HCT116 (cell line): ENCODE measurements around the gene NEK8. TPM values are rescaled to one million over a fixed set of nuclear protein-coding genes. Genes with fewer than 3 reads are reported as not detected.

Experiments
- ATAC-seq: fragments of 200-7000 bp; cut with Tn5 transposase; 2 replicates; pipeline ENCODE4 v1.9.1; 2020; ENCODE audit warnings: mild to moderate bottlenecking, moderate library complexity
- BruUV-seq: library from RNA; stranded (reverse); fragments of 400-500 nt; replicated peaks from 2 replicates; lab custom pipeline; 2021; lab: Mats Ljungman, UMichigan
- CTCF ChIA-PET: fragments of 300-600 bp; sonication (Branson Sonifier 250); formaldehyde crosslinking; loops from one replicate; lab custom pipeline; 2021; ENCODE audit warnings: antibody characterized with exemption; lab: Charles Lee
- POLR2A ChIA-PET: fragments of 300-600, 350-600 bp; sonication (Branson Sonifier 250); formaldehyde crosslinking; loops from one replicate; lab custom pipeline; 2021; ENCODE audit warnings: antibody characterized with exemption; lab: Charles Lee
- RAD21 ChIA-PET, 2 experiments: fragments of 300-600 bp; sonication (Branson Sonifier 250); formaldehyde crosslinking; loops; one replicate each; lab custom pipeline; 2023; ENCODE audit warnings: low total read pairs in 2 of 2; ENCODE audit not compliant: uncharacterized antibody in 2 of 2, unreplicated experiment in 2 of 2, low non-redundant PET in 1 of 2; lab: Charles Lee
- DNase-seq: peaks from one replicate; pipeline ENCODE4 v3.0.0-alpha.2; 2010; ENCODE audit warnings: low read depth, low spot score
- H2AFZ ChIP-seq: fragments of 200-600 bp; shearing (Covaris generic), sonication (generic); 2 replicates; pipeline ENCODE4 v1.6.1; 2017; ENCODE audit warnings: low read depth, mixed run types, mixed read lengths, antibody characterized with exemption, low read length; ENCODE audit not compliant: poor library complexity, severe bottlenecking
- H3K27ac ChIP-seq: 2 replicates; pipeline ENCODE4 v1.5.1; 2012; ENCODE audit warnings: low read depth, low read length
- H3K27me3 ChIP-seq: fragments of 200-600 bp; sonication (generic); 2 replicates; pipeline ENCODE4 v1.6.1; 2016; ENCODE audit warnings: mixed run types, low read length, mixed read lengths; ENCODE audit not compliant: insufficient read depth
- H3K36me3 ChIP-seq, 2 experiments: fragments of 200-500 bp in 1 of 2; fragments of 200-600 bp in 1 of 2; sonication (Bioruptor generic) in 1 of 2; sonication (generic) in 1 of 2; 2 replicates each; pipeline versions ENCODE4 v1.5.1 to v1.6.1; 2014 to 2016; ENCODE audit warnings: low read length in 2 of 2, inconsistent platforms in 1 of 2, mixed read lengths in 1 of 2, mixed run types in 1 of 2; ENCODE audit not compliant: insufficient read depth in 2 of 2, control insufficient read depth in 1 of 2
- H3K4me1 ChIP-seq, 2 experiments: fragments of 200-600 bp in 1 of 2; sonication (generic) in 1 of 2; 2 replicates each; pipeline versions ENCODE4 v1.5.1 to v1.6.1; 2012 to 2017; ENCODE audit warnings: low read length in 2 of 2, inconsistent platforms in 1 of 2, mild to moderate bottlenecking in 1 of 2, mixed read lengths in 1 of 2, mixed run types in 1 of 2, moderate library complexity in 1 of 2; ENCODE audit not compliant: insufficient read depth in 2 of 2, control insufficient read depth in 1 of 2
- H3K4me2 ChIP-seq: fragments of 200-600 bp; sonication (generic); 2 replicates; pipeline ENCODE4 v1.6.1; 2017; ENCODE audit warnings: mixed run types, low read length, mixed read lengths
- H3K4me3 ChIP-seq, 2 experiments: fragments of 200-600 bp in 1 of 2; sonication (generic) in 1 of 2; replicated peaks in 1 of 2; 2 replicates each; pipeline ENCODE4 v1.5.1; 2011 to 2016; ENCODE audit warnings: low read length in 2 of 2, control low read depth in 1 of 2, low read depth in 1 of 2, mild to moderate bottlenecking in 1 of 2, mixed read lengths in 1 of 2, mixed run types in 1 of 2
- H3K79me2 ChIP-seq: fragments of 200-600 bp; sonication (generic); 2 replicates; pipeline ENCODE4 v1.6.1; 2017; ENCODE audit warnings: mild to moderate bottlenecking, mixed run types, low read length, moderate library complexity, mixed read lengths; ENCODE audit not compliant: insufficient read depth
- H3K9ac ChIP-seq: fragments of 200-600 bp; sonication (generic); 2 replicates; pipeline ENCODE4 v1.6.1; 2016; ENCODE audit warnings: low read length, mixed read lengths
- H3K9me2 ChIP-seq: fragments of 200-600 bp; sonication (generic), shearing (Covaris generic); 2 replicates; pipeline ENCODE4 v1.6.1; 2017; ENCODE audit warnings: mixed run types, mild to moderate bottlenecking, moderate library complexity; ENCODE audit not compliant: insufficient read depth
- H3K9me3 ChIP-seq, 2 experiments: fragments of 200-500 bp in 1 of 2; fragments of 200-600 bp in 1 of 2; sonication (Bioruptor generic) in 1 of 2; sonication (generic) in 1 of 2; 2 replicates each; pipeline ENCODE4 v1.6.1; 2014 to 2017; ENCODE audit warnings: low read length in 2 of 2, mixed read lengths in 2 of 2, inconsistent platforms in 1 of 2, low read depth in 1 of 2, mild to moderate bottlenecking in 1 of 2, mixed run types in 1 of 2, moderate library complexity in 1 of 2; ENCODE audit not compliant: control insufficient read depth in 1 of 2, insufficient read depth in 1 of 2
- H4K20me1 ChIP-seq: fragments of 200-600 bp; sonication (generic), shearing (Covaris generic); 2 replicates; pipeline ENCODE4 v1.6.1; 2017; ENCODE audit warnings: mixed run types, mild to moderate bottlenecking, moderate library complexity; ENCODE audit not compliant: insufficient read depth
- ATF3 ChIP-seq: IDR thresholded peaks from 2 replicates; pipeline ENCODE4 v1.6.1; 2012
- CBX3 ChIP-seq: IDR thresholded peaks from 2 replicates; pipeline ENCODE4 v1.6.1; 2012; ENCODE audit warnings: low read depth
- CEBPB ChIP-seq: IDR thresholded peaks from 2 replicates; pipeline ENCODE4 v1.6.1; 2012; ENCODE audit warnings: low read depth
- CTCF ChIP-seq, 3 experiments: fragments of 200-600 bp in 1 of 3; sonication (generic) in 1 of 3; IDR thresholded peaks in 2 of 3; conservative IDR thresholded peaks in 1 of 3; 2 replicates each; pipeline ENCODE4 v1.5.1; 2012 to 2017; ENCODE audit warnings: low read depth in 2 of 3, low read length in 2 of 3, antibody characterized with exemption in 1 of 3, borderline replicate concordance in 1 of 3, control low read depth in 1 of 3, mild to moderate bottlenecking in 1 of 3, mixed read lengths in 1 of 3, mixed run types in 1 of 3, moderate library complexity in 1 of 3; ENCODE audit not compliant: insufficient read depth in 1 of 3
- EGR1 ChIP-seq: IDR thresholded peaks from 2 replicates; pipeline ENCODE4 v1.6.1; 2012; ENCODE audit warnings: low read depth
- EZH2phosphoT487 ChIP-seq: fragments of 200-600 bp; IDR thresholded peaks from 2 replicates; pipeline ENCODE4 v1.6.1; 2018; ENCODE audit warnings: antibody characterized with exemption, borderline replicate concordance
- JUND ChIP-seq: IDR thresholded peaks from 2 replicates; pipeline ENCODE4 v1.6.1; 2012
- MAX ChIP-seq: IDR thresholded peaks from 2 replicates; pipeline ENCODE4 v1.6.1; 2012
- POLR2A ChIP-seq: IDR thresholded peaks from 2 replicates; pipeline ENCODE4 v1.7.0; 2011; ENCODE audit warnings: borderline replicate concordance; ENCODE audit not compliant: insufficient read depth, insufficient read length; ENCODE audit errors: extremely low read depth
- RAD21 ChIP-seq: IDR thresholded peaks from 2 replicates; pipeline ENCODE4 v1.6.1; 2012; ENCODE audit warnings: low read depth, mild to moderate bottlenecking
- REST ChIP-seq: IDR thresholded peaks from 2 replicates; pipeline ENCODE4 v1.6.1; 2012; ENCODE audit warnings: low read depth
- SIN3A ChIP-seq: IDR thresholded peaks from 2 replicates; pipeline ENCODE4 v1.6.1; 2012; ENCODE audit warnings: low read depth
- SP1 ChIP-seq: IDR thresholded peaks from 2 replicates; pipeline ENCODE4 v1.6.1; 2012; ENCODE audit warnings: low read depth
- SRF ChIP-seq: IDR thresholded peaks from 2 replicates; pipeline ENCODE4 v1.6.1; 2012; ENCODE audit warnings: low read depth
- TCF7L2 ChIP-seq: IDR thresholded peaks from 2 replicates; pipeline ENCODE4 v1.7.0; 2011; ENCODE audit warnings: borderline replicate concordance, inconsistent platforms; ENCODE audit not compliant: insufficient read depth, insufficient read length; ENCODE audit errors: extremely low read depth
- YY1 ChIP-seq: IDR thresholded peaks from 2 replicates; pipeline ENCODE4 v1.6.1; 2011; ENCODE audit warnings: low read length, low read depth, moderate library complexity, mild to moderate bottlenecking; ENCODE audit not compliant: insufficient replicate concordance; ENCODE audit errors: extremely low read depth
- ZBTB33 ChIP-seq: IDR thresholded peaks from 2 replicates; pipeline ENCODE4 v1.6.1; 2011; ENCODE audit warnings: mild to moderate bottlenecking, low read length, moderate library complexity; ENCODE audit not compliant: insufficient replicate concordance; ENCODE audit errors: extremely low read depth
- ZFX ChIP-seq: fragments of 450-650 bp; IDR thresholded peaks from 2 replicates; pipeline ENCODE4 v1.6.1; 2017
- ZNF274 ChIP-seq: fragments of 200-500 bp; sonication (Bioruptor generic); IDR thresholded peaks from 2 replicates; pipeline ENCODE4 v1.6.1; 2014; ENCODE audit warnings: mild to moderate bottlenecking, low read depth, low read length, inconsistent platforms
- intact Hi-C: fragments of 100-400 bp; cut with micrococcal nuclease; formaldehyde crosslinking; loops from 2 replicates; pipeline ENCODE4 v1.10.0; 2022
- total RNA-seq: library from RNA; stranded (reverse); gene quantifications from one replicate; pipeline ENCODE4 v1.2.1, GENCODE V29; 2021; ENCODE audit not compliant: unreplicated experiment

Gene NEK8
- total RNA-seq, 1 experiment from 2014 or later = 7.0 TPM

- CTCF ChIA-PET = interaction anchor here (0.8 to 5.2 kb wide), 3 partner anchors 23 to 228 kb away, joined by 3 to 207 read pairs (median 61); partner anchors contain the start of gene TRAF4
- POLR2A ChIA-PET = interaction anchor here (0.9 to 3.8 kb wide), 8 partner anchors 14 to 228 kb away, joined by 3 to 24 read pairs (median 4); partner anchors contain the start of genes PHF12 and PROCA1
- Histone ChIP-seq H3K4me3 (peak overlapping the region; percentile 58 to 59), H3K27me3 (no peaks in the 10 kb centered on the region), H3K36me3 (peaks cover 22 to 42% of the 10 kb centered on the region in 2 experiments; a peak in 3 of 4 replicates), H3K4me2 (peak overlapping the region; percentile 77), H3K27ac (peak overlapping the region; percentile 89), H3K4me1 (peaks cover 42 to 83% of the 10 kb centered on the region in 2 experiments), H3K79me2 (peaks cover 45% of the 10 kb centered on the region), H3K9me3 (no peaks in the 10 kb centered on the region), H2AFZ (no peak overlapping the region), H3K9ac (peak overlapping the region; percentile 90), H4K20me1 (peaks cover 15% of the 10 kb centered on the region; the same call in 1 of the 2 replicates), H3K9me2 (no peaks in the 10 kb centered on the region)
- DNase-seq (peak; percentile 50), ATAC-seq (peak; percentile 5)
- RAD21 ChIA-PET = interaction anchor here in 1 of 2 experiments (1.1 to 2.0 kb wide), 2 partner anchors 227 to 391 kb away, joined by 4 to 9 read pairs; partner anchors contain the start of gene PHF12
- TSS peak; percentile 63 for BruUV-seq
- intact Hi-C loops = loop anchor here (5.0 kb wide), 1 partner anchor 387 kb away; no protein-coding TSS in a partner anchor
- no peak for TF ChIP-seq EGR1
- no peak for TF ChIP-seq POLR2A
- TF ChIP-seq SIN3A = peak; percentile 56; the same call in 1 of the 2 replicates
- no peak for TF ChIP-seq ZFX
- no peak; the same call in 1 of the 2 replicates for TF ChIP-seq MAX
- TF ChIP-seq ATF3 = no peak
- TF ChIP-seq SRF = no peak
- no peak for TF ChIP-seq ZNF274
- TF ChIP-seq RAD21 = no peak
- no peak for TF ChIP-seq REST
- TF ChIP-seq CTCF (IDR thresholded peaks at IDR 0.05 in 2 of 3, conservative IDR thresholded peaks at IDR 0.05 in 1 of 3; ENCODE audit: borderline replicate concordance in 1 of 3, insufficient read depth in 1 of 3, low read depth in 2 of 3, low read length in 2 of 3) = peak in 1 of 3 experiments; percentile 15; a peak in 1 of 6 replicates
- TF ChIP-seq CEBPB = no peak
- 0 out of 2 replicates have a peak, but pooled peaks have one; percentile 43 for TF ChIP-seq JUND
- no peak for TF ChIP-seq YY1
- no peak for TF ChIP-seq CBX3
- no peak for TF ChIP-seq TCF7L2
- TF ChIP-seq EZH2phosphoT487 = no peak
- TF ChIP-seq SP1 = no peak; the same call in 1 of the 2 replicates
- no peak for TF ChIP-seq ZBTB33
Measured at GRCh38 chr17:28725166-28725659, 3.4 kb upstream of the NEK8 start.
